Measurements from ENCODE around the gene LRP8.

LRP8 gene

DNA sequence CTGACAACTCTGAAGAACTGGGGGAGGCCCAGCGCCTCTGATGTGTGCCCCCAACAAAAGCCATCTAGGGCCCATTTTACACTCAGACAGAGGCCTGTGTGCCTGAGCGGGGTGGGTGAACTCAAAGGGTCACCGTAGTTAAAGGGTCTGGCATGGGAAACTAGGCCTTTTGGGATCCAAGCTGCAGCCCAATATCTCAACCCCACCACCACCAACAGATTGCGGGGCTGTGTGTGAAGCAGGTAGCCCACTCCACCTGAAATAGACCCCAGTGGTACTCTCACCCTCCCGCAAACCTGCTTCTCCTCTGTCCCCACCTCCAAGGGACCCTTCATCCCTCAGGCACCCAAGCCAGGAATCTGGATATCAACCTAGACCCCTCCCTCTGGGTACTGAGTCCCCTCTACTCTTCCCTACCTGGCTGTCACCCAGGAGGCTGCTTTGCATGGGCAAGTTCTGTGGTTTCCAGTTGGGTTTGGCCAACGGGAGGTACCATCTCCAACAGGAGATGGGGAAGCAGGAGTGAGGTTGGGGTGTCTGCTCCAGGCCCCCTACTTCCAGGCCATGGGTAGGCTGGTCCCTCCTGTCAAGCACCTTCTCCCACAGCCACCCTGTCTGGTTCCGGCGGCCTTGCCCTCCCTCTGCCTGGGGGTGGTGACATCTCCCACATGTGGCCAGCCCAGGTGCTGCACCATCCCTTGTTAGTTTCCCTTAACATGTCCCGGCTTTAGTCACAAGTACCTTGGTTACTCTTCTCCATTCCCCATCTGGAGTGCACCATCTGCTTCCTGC is 35.2 kb upstream of the LRP8 start:
- H3K27me3 ChIP-seq (ENCODE audit: insufficient read depth, low read length) = no peaks in the 10 kb centered on the region
- H3K4me2 ChIP-seq (ENCODE audit: low read length) = no peak overlapping the region
- H3K36me3 ChIP-seq (ENCODE audit: control insufficient read depth in 1 of 2, insufficient read depth in 2 of 2, low read length in 2 of 2) = no peaks in the 10 kb centered on the region
- no peak overlapping the region for H2BK120ac ChIP-seq (ENCODE audit: insufficient read depth, low read length, poor library complexity)
- no peak overlapping the region for H3K9ac ChIP-seq (ENCODE audit: low read length)
- no peak overlapping the region for H3K4me3 ChIP-seq (ENCODE audit: low read depth, low read length)
- no peaks in the 10 kb centered on the region for H3K79me2 ChIP-seq (ENCODE audit: control insufficient read depth, insufficient read depth, low read length, poor library complexity)
- no peak overlapping the region for H3K27ac ChIP-seq (ENCODE audit: low read depth, low read length)
- H3K4ac ChIP-seq (ENCODE audit: low read depth, low read length) = no peak overlapping the region
- no peak overlapping the region for H3K14ac ChIP-seq (ENCODE audit: low read length)
- H2AFZ ChIP-seq (ENCODE audit: insufficient read depth, low read length, poor library complexity) = no peak overlapping the region
- no peak overlapping the region for H4K91ac ChIP-seq (ENCODE audit: low read depth, low read length)
- no peak for DNase-seq
- H4K12ac ChIP-seq (ENCODE audit: low read depth, low read length) = no peak overlapping the region
- no peak overlapping the region for H3K23ac ChIP-seq (ENCODE audit: low read length)
- no peaks in the 10 kb centered on the region for H3K79me1 ChIP-seq (ENCODE audit: low read length)
- WGBS (ENCODE audit: extremely low coverage, insufficient coverage, insufficient read length) = no CpG with 5 or more reads among the region's 9 CpGs
- no peak overlapping the region for H2BK12ac ChIP-seq (ENCODE audit: low read length)
- H2AK5ac ChIP-seq (ENCODE audit: low read length) = no peak overlapping the region
- H4K8ac ChIP-seq (ENCODE audit: low read depth, low read length) = no peak overlapping the region
- H3K18ac ChIP-seq (ENCODE audit: low read length) = no peak overlapping the region
- H2BK5ac ChIP-seq (ENCODE audit: low read depth, low read length, poor library complexity) = no peak overlapping the region
- H3K4me1 ChIP-seq (ENCODE audit: control insufficient read depth in 1 of 2, insufficient read depth in 2 of 2, low read length in 2 of 2) = peaks cover 0 to 4% of the 10 kb centered on the region in 2 experiments
- peaks cover 3% of the 10 kb centered on the region for H3K9me3 ChIP-seq (ENCODE audit: insufficient read depth, low read depth, low read length)

- H3K27ac ChIP-seq (ENCODE audit: low read depth, low read length) = no peak overlapping the region
- no peak overlapping the region for H2AK5ac ChIP-seq (ENCODE audit: low read length)
- no peak overlapping the region for H4K91ac ChIP-seq (ENCODE audit: low read depth, low read length)
- no peaks in the 10 kb centered on the region for H3K36me3 ChIP-seq (ENCODE audit: control insufficient read depth in 1 of 2, insufficient read depth in 2 of 2, low read length in 2 of 2)
- no peak overlapping the region for H2BK5ac ChIP-seq (ENCODE audit: low read depth, low read length, poor library complexity)
- H3K4me1 ChIP-seq (ENCODE audit: control insufficient read depth in 1 of 2, insufficient read depth in 2 of 2, low read length in 2 of 2) = no peaks in the 10 kb centered on the region
- no peak for DNase-seq
- H3K27me3 ChIP-seq (ENCODE audit: insufficient read depth, low read length) = no peaks in the 10 kb centered on the region
- no peak overlapping the region for H4K12ac ChIP-seq (ENCODE audit: low read depth, low read length)
- H3K79me1 ChIP-seq (ENCODE audit: low read length) = no peaks in the 10 kb centered on the region
- H3K23ac ChIP-seq (ENCODE audit: low read length) = no peak overlapping the region
- no peak overlapping the region for H2BK120ac ChIP-seq (ENCODE audit: insufficient read depth, low read length, poor library complexity)
- H4K8ac ChIP-seq (ENCODE audit: low read depth, low read length) = no peak overlapping the region
- H3K4me3 ChIP-seq (ENCODE audit: low read depth, low read length) = no peak overlapping the region
- no peak overlapping the region for H3K4ac ChIP-seq (ENCODE audit: low read depth, low read length)
- no peak overlapping the region for H2BK12ac ChIP-seq (ENCODE audit: low read length)
- H3K14ac ChIP-seq (ENCODE audit: low read length) = no peak overlapping the region
- no peak overlapping the region for H2AFZ ChIP-seq (ENCODE audit: insufficient read depth, low read length, poor library complexity)
- H3K4me2 ChIP-seq (ENCODE audit: low read length) = no peak overlapping the region
- no CpG with 5 or more reads among the region's 2 CpGs for WGBS (ENCODE audit: extremely low coverage, insufficient coverage, insufficient read length)
- peaks cover 1% of the 10 kb centered on the region for H3K9me3 ChIP-seq (ENCODE audit: insufficient read depth, low read depth, low read length)
- H3K79me2 ChIP-seq (ENCODE audit: control insufficient read depth, insufficient read depth, low read length, poor library complexity) = no peaks in the 10 kb centered on the region
- no peak overlapping the region for H3K9ac ChIP-seq (ENCODE audit: low read length)
- no peak overlapping the region for H3K18ac ChIP-seq (ENCODE audit: low read length)
These were observed 34.4 kb upstream of the LRP8 start for GRCh38 chr1:53362270-53362669.

DNA sequence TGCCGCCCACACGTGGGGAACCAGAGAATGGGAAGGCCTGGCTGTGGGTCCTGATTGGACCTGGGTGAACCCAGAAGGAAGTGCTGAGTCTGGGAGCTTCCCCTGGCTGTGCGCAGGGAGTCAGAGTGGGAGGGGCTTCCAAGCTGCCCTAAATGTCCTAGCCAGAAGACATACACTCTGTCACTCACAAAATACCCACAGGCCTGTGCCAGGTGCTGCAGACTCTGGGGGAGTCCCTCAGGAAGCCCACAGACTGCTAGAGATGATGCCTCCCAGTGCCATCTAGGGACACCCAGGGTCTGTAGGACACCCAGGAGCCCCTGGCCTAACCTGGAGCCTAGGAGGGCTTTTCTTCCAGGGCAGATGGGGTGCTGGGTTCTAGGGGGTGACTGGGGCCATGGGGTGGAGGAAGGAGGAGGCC is 33.7 kb upstream of the LRP8 start:
- DNase-seq = no peak
- no peak overlapping the region for H3K9ac ChIP-seq (ENCODE audit: low read length)
- no peak overlapping the region for H2BK12ac ChIP-seq (ENCODE audit: low read length)
- H3K14ac ChIP-seq (ENCODE audit: low read length) = no peak overlapping the region
- no peak overlapping the region for H2BK120ac ChIP-seq (ENCODE audit: insufficient read depth, low read length, poor library complexity)
- no peaks in the 10 kb centered on the region for H3K36me3 ChIP-seq (ENCODE audit: control insufficient read depth in 1 of 2, insufficient read depth in 2 of 2, low read length in 2 of 2)
- no peaks in the 10 kb centered on the region for H3K4me1 ChIP-seq (ENCODE audit: control insufficient read depth in 1 of 2, insufficient read depth in 2 of 2, low read length in 2 of 2)
- H3K18ac ChIP-seq (ENCODE audit: low read length) = no peak overlapping the region
- no peaks in the 10 kb centered on the region for H3K27me3 ChIP-seq (ENCODE audit: insufficient read depth, low read length)
- no peak overlapping the region for H3K4me2 ChIP-seq (ENCODE audit: low read length)
- H2AK5ac ChIP-seq (ENCODE audit: low read length) = no peak overlapping the region
- no peak overlapping the region for H4K8ac ChIP-seq (ENCODE audit: low read depth, low read length)
- no peak overlapping the region for H4K91ac ChIP-seq (ENCODE audit: low read depth, low read length)
- no peak overlapping the region for H3K27ac ChIP-seq (ENCODE audit: low read depth, low read length)
- no peak overlapping the region for H2BK5ac ChIP-seq (ENCODE audit: low read depth, low read length, poor library complexity)
- H3K9me3 ChIP-seq (ENCODE audit: insufficient read depth, low read depth, low read length) = peaks cover 1% of the 10 kb centered on the region
- no peak overlapping the region for H3K4me3 ChIP-seq (ENCODE audit: low read depth, low read length)
- no peak overlapping the region for H3K23ac ChIP-seq (ENCODE audit: low read length)
- no peak overlapping the region for H3K4ac ChIP-seq (ENCODE audit: low read depth, low read length)
- WGBS (ENCODE audit: extremely low coverage, insufficient coverage, insufficient read length) = no CpG with 5 or more reads among the region's 3 CpGs
- no peak overlapping the region for H4K12ac ChIP-seq (ENCODE audit: low read depth, low read length)
- H2AFZ ChIP-seq (ENCODE audit: insufficient read depth, low read length, poor library complexity) = no peak overlapping the region
- no peaks in the 10 kb centered on the region for H3K79me2 ChIP-seq (ENCODE audit: control insufficient read depth, insufficient read depth, low read length, poor library complexity)
- no peaks in the 10 kb centered on the region for H3K79me1 ChIP-seq (ENCODE audit: low read length)

DNA sequence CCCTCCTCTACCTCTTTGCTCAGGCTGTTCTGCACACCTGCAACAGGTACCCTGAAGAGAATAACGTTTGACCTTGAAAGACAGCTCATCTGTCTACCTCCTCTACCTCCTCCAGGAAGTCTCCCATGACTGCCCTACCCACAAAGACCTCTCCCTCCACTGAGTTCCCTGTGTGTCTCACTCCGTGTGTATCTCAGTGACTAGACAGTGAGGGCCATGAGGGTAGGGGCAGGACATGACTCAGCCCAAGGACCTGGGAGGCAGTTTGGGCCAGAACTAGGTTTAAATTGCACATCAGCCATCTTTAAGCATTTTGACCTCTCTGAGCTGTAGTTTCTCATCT is 32.0 kb upstream of the LRP8 start:
- no CpG with 5 or more reads among the region's 2 CpGs for WGBS (ENCODE audit: extremely low coverage, insufficient coverage, insufficient read length)
- peak; percentile 50 to 56 for DNase-seq

More for the DNA sequence above, 32.0 kb upstream of the LRP8 start:
- Histone ChIP-seq H3K79me1 (ENCODE audit: low read length) (no peaks in the 10 kb centered on the region), H2AFZ (ENCODE audit: insufficient read depth, low read length, poor library complexity) (no peak overlapping the region), H3K4me1 (ENCODE audit: control insufficient read depth in 1 of 2, insufficient read depth in 2 of 2, low read length in 2 of 2) (no peaks in the 10 kb centered on the region), H3K36me3 (ENCODE audit: control insufficient read depth in 1 of 2, insufficient read depth in 2 of 2, low read length in 2 of 2) (no peaks in the 10 kb centered on the region), H3K27ac (ENCODE audit: low read depth, low read length) (no peak overlapping the region), H3K4me2 (ENCODE audit: low read length) (no peak overlapping the region), H2BK12ac (ENCODE audit: low read length) (no peak overlapping the region), H4K91ac (ENCODE audit: low read depth, low read length) (no peak overlapping the region), H3K23ac (ENCODE audit: low read length) (no peak overlapping the region), H2AK5ac (ENCODE audit: low read length) (no peak overlapping the region), H3K14ac (ENCODE audit: low read length) (no peak overlapping the region), H3K79me2 (ENCODE audit: control insufficient read depth, insufficient read depth, low read length, poor library complexity) (no peaks in the 10 kb centered on the region), H2BK120ac (ENCODE audit: insufficient read depth, low read length, poor library complexity) (no peak overlapping the region), H3K4me3 (ENCODE audit: low read depth, low read length) (no peak overlapping the region), H3K18ac (ENCODE audit: low read length) (no peak overlapping the region), H3K4ac (ENCODE audit: low read depth, low read length) (no peak overlapping the region), H3K9ac (ENCODE audit: low read length) (no peak overlapping the region), H2BK5ac (ENCODE audit: low read depth, low read length, poor library complexity) (no peak overlapping the region), H4K12ac (ENCODE audit: low read depth, low read length) (no peak overlapping the region), H4K8ac (ENCODE audit: low read depth, low read length) (no peak overlapping the region), H3K9me3 (ENCODE audit: insufficient read depth, low read depth, low read length) (peaks cover 1% of the 10 kb centered on the region), H3K27me3 (ENCODE audit: insufficient read depth, low read length) (no peaks in the 10 kb centered on the region)
